HG03280 (cell line): ENCODE measurements around the gene MEAF6.
"Not testable (repeated sequence)": the region's sequence is repeated elsewhere in the genome, so short reads cannot be mapped to it uniquely, and the experiment has no call there.

Source experiments
- ATAC-seq: cut with Tn5 transposase; IDR thresholded peaks from one replicate; pipeline ENCODE4 v1.9.1; 2021; ENCODE audit warnings: mild to moderate bottlenecking, moderate library complexity; ENCODE audit not compliant: unreplicated experiment

The MEAF6 gene

DNA sequence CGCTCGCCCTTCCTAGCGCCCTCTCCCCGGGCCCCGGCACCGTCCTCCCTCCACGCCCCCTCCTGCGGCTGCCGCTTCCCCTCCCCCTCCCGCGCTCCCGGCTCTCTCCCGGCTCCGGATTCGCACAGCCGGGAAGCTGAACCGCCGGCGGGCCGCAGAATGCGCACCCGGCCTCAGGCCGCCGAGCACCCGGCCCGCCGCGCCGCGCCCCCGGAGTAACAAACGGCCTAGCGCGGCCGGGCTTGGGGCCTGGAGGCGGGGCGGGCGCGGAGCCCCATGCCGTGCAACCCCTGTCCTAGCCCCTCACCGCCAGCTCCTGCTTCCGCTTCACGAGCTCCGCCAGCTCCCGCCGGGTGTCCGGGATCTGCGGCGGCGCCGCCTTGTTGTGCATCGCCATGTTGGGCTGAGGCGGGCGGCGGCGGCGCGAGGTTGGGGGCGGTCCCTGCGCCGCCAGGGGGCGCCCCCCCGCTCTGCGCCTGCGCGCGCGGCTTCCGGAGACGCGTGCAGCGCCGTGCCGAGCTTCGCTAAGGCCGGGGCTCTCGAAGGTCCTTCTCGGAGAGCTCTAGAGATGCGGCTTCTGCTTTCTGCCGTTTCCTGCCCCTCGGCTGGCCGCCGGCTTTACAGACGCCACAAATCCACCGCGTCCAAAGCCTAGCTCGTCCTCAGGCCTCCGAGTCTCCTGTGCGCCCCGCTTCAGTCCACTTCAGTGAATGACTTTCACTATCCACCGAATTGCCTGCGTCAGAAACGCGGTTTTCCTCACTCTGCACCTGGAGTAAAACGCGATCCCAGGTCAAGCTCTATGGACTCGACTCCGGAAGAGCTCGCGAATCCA, at the start of gene MEAF6:
Gene MEAF6 (minus strand): TSS at position 417 of the 835 bp plus-strand sequence. CDS start 20 bp downstream, at position 397.
- peak; percentile 91 for ATAC-seq

DNA sequence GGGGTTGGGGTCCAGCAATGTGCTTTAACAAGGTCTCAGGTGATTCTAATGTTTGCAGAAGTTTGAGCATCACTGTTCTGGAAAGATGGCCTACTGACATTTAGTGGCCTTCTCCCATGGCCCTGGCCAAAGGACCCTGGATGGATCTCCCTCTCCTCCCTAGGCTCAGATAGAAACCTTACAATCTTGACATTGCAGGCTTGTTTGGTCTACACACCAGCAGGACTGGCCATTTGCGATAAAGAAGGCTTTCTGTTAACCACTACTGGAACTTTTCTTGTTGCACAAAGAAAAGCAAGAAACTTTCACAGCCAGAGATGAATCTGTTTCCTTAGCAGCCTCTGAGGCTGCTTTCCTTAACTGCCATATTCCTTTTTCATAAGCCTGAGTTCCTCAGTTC, 48.4 kb upstream of the MEAF6 start:
- no peak for ATAC-seq

DNA sequence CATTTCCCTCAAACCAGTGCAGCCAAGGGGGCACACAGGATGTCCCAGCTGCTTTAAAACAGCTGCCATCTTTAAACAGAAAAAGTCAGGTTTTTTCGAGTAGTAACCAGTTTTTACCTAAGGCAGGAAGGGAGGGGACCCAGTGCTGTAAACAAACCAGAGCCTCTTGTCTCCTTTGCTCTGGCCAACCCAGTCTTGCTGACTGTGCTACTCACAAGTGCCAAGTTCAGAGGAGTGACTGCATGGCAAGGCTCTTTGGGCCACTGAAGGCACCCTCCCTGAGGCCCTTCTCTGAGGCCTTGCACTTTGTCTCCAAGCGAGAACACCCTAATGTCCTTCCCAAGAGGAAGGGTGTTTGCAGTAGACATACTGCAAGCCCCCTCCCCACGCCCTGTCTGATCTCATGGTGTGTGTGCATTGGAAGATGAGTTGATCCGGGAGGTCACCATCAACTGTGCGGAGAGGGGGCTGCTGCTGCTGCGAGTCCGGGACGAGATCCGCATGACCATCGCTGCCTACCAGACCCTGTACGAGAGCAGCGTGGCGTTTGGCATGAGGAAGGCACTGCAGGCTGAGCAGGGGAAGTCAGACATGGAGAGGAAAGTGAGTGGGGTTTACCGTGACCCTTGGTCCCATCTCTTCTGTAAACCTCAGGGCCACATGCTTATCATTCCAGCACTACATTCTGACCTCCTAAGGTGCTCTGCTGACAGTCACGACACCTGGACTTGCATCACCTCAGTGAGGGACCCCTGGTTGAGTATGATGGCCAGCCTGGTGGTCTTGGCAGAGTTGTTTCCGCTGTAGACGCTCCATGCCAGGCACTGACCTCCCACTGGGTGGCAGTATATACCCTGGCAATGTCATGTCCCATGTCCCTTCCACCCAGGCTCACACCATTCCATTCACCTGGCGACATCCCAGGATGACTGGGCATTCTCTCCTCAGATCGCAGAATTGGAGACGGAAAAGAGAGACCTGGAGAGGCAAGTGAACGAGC, 46.9 kb upstream of the MEAF6 start:
- no peak for ATAC-seq

DNA sequence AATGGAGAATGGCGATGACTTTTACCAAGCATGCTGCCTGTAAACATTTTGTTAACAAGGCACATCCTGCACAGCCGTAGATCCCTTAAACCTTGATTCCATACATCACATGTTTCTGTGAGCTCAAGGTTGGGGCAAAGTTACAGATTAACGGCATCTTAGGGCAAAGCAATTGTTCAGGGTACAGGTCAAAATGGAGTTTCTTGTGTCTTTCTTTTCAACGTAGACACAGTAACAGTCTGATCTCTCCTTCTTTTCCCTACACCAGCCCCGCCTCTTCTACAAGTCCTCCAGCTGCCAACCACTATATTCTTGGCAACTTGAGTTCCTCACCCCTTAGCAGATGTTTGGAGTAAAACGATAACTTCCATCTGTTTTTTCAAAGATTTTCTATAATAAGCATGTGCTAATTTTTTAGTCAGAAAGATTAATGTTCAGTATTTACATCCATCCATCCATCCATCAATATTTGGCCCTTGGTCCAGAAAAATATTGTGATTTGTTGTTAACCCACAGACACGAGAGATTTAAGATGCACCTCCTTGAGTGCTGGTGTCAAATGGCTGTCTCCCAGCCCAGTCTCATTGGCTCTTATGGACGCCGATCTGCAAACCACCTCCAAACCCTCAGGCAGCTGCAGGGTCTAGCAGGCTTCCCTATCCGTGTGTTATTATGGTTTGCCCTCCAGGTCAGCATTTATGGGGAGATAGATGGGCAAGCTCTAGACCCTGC, 46.0 kb upstream of the MEAF6 start:
- ATAC-seq: no peak

DNA sequence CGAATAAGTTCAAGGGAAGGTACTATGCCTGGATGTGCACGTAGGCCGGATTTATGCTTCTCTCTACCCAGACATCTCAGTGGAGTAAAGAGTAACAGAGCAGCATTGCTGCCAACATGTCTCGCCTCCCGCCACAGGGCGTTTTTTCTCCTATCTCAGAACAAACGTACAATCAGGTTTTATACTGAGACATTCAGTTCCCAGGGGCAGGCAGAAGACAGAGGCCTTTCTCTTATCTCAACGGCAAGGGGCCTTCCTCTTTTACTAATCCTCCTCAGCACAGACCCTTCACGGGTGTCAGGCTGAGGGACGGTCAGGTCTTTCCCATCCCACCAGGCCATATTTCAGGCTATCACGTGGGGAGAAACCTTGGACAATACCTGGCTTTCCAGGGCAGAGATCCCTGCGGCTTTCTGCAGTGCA, 45.4 kb upstream of the MEAF6 start:
- ATAC-seq: not testable (repeated sequence)

DNA sequence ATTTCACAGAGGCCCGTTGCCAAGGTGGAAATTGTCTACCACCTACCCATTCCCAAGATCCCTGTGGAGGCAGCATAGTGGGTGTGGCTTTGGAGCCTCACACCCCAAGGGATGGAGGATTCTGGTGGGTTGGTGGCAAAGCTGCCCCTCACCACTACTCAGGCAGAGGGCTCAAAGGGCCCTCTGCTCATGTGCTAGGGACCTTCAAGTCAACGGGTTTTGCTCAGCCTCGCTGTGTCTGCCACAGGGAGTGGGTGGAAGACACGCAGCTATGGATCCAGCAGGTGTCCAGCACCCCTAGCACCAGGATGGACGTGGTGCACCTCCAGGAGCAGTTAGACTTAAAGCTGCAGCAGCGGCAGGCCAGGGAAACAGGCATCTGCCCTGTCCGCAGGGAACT, 44.5 kb upstream of the MEAF6 start:
- no peak for ATAC-seq

DNA sequence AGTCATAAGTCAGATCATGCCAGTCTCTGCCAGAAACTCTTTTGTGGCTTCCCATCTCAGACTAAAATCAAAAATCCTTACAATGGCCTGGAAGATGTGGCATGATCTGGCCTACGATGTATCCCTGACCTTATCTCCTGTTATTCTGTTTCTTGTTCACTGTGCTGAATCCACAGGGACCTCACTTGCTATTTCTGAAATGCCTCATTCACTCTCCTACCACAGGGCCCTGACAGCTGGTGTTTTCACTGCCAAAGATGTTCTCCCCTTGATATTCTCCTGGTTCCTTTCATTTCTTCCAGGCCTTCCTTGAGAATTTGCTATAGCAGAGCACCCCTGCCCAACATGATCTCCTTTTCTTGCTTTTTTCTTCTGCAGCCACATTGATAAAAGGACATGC, 43.8 kb upstream of the MEAF6 start:
- no peak for ATAC-seq

DNA sequence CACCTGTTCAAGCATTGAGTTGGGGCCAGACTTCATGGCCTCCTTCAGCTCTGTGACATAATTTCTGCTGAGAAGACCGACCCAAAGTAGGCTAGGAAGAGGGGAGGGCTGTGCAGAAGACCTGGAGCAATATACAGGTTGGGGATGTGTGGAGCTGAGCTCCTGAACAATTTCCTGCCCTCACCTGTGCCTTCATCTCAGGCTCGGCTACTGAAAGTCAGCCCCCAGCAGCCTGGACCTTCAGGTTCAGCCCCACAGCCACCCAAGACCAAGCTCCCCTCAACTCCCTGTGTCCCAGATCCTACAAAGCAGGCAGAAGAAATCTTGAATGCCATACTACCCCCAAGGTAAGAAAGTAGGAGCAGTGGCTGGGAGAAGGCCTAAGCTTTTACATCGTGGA, 42.8 kb upstream of the MEAF6 start:
- no peak for ATAC-seq

DNA sequence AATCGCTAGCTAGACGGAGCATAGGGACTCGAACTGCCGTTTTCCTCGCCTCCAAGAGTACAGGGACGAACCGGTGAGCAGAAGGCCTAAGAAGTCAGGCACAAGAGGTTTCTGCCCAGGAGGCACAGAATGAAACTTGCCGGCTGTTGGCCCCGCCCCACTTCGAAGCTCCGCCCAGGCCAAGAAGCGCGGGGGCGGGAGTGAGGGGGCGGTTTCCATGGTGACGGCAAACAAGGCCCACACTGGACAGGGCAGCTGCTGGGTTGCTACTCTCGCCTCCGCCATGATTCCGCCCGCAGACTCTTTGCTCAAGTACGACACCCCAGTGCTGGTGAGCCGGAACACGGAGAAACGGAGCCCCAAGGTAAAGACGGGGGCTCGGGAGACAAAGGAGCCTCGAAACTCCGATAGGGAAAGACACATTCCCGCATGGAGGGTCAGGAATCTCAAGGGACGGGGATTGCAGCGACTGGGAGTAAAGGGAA, 42.2 kb upstream of the MEAF6 start, which contains the start of gene DNALI1:
Gene DNALI1 (plus strand): TSS at position 229 of the 485 bp plus-strand sequence. CDS start 55 bp downstream, at position 284.
- ATAC-seq: no peak

DNA sequence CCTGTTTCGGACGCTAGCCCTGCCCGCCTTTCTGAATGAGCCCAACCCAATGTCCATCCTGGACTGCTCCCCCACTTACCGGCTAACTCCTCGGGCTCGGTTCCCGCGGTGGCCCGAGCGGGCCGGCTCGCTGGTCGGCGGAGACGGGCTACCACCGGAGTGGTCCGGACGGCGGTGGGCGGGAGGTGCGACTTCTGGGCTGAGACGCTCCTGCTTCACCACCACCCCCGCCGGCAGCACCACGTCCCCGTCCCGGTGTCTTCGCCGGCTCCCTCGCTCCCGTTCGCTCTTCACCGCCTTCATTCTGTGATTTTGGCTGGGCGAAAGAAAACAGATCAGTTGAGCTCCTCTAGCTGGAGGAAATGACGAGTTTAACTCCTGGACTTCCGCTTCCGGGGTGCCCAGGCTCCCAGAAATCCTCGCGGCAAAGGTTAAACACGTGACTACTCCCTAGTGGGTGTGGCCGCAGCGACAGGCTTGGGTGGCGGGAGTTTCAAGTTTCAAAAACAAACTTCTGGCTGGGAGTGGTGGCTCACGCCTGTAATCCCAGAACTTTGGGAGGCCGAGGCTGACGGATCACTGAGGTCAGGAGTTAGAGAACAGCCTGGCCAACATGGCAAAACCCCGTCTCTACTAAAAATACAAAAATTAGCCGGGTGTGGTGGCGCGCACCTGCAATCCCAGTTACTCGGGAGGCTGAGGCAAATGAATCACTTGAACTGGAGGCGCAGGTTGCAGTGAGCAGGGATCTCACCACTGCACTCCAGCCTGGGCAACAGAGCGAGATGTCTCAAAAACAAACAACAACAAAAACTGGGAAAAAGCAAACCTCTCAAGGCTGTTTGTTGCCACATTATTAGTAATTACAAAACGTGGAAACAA, 39.6 kb upstream of the MEAF6 start, which contains the start of gene SNIP1:
Gene SNIP1 (minus strand): TSS at position 367 of the 882 bp plus-strand sequence. CDS start 64 bp downstream, at position 303.
- peak; percentile 91 for ATAC-seq

DNA sequence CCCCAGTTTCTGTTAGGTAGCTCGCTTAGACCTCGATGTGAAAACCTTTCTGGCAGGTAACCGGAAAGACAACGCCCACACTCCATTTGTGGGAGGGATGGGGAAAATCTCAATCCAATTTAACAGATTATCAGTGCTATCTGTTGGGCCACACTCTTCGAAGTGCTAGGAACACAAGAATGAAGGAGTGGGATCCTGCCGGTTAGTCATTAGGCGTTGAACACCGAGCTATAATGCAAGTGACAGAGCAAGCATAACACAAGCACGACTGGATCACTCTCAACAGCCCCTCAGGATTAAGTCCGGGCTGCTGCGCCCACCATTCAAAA, 39.0 kb upstream of the MEAF6 start:
- ATAC-seq: no peak

DNA sequence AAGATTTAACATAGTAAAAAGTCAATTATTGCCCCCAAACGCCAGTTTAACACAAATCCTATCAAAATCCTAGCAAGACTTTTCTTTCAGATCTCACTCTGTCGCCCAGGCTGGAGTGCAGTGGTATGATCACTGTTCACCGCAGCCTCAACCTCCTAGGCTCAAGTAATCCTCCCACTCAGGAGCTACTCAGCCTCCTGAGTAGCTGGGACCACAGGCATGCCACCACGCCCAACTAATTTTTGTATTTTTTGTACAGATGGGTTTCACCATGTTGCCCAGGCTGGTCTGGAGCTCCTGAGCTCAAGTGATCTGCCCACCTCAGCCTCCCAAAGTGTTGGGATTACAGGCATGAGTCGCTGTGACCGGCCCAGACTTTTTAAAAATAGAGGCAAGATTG, 34.8 kb upstream of the MEAF6 start:
- no peak for ATAC-seq

DNA sequence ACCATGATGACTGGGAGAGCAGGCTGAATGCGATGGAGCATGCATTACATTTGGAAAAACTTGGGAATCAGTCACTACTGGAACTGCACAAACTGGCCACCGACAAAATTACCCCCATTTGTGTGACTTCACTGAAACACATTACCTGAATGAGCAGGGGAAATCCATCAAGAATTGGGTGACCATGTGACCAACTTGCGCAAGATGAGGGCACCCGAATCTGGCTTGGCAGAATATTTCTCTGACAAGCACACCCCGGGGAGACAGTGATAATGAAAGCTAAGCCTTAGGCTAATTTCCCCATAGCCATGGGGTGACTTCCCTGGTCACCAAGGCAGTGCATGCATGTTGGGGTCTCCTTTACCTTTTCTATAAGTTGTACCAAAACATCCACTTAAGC, 30.5 kb upstream of the MEAF6 start:
- no peak for ATAC-seq

DNA sequence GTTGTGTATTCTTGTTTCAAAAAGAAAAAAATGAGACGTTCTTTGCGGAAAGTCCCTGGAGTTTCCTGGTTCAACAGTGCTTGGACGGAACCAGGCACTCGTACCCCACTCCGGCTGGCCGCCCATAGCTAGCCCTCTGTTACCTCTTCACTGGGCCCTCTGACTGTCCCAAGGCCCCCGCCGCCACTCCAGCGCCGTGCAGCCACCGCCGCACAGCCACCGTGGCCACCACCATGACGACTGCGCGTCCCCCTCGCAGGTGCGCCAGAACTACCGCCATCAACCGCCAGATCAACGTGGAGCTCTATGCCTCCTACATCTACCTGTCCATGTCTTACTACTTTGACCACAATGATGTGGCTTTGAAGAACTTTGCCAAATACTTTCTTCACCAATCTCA, 30.0 kb upstream of the MEAF6 start:
- no peak for ATAC-seq

DNA sequence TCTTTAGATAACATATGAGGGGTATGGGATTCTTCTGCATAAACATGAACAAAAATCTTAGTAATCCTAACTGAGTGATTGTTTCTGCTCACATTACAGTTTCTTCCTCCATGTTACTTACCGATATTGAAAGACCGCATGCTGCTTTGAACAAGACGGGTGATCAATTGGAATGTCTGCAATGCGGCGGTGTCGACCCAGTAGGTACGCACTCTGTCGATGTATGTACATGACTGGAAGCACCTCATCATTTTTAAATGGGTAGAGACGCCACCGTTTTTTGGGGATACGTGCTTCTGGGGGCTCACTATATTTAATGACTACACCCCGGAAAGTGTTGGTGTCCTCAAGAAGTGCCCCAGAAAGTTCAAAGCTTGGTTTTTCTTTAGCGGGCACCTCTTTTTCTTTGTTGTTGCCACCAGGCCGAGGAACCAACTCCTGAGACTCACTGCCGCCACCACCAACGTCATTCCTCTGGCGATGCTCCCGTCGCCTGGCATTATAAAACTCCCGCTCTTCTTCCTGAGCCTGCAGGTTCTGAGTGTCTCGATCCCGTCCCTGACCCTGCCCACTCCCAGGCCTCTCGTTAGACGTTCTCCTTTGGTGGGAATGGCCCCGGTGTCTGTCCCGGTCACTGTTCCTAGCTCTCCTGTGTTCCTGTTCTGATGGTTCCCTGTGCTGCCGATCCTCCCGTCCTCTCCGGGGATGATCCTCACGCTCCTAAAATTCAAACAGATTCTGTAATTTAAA, 25.6 kb upstream of the MEAF6 start:
- ATAC-seq: no peak

DNA sequence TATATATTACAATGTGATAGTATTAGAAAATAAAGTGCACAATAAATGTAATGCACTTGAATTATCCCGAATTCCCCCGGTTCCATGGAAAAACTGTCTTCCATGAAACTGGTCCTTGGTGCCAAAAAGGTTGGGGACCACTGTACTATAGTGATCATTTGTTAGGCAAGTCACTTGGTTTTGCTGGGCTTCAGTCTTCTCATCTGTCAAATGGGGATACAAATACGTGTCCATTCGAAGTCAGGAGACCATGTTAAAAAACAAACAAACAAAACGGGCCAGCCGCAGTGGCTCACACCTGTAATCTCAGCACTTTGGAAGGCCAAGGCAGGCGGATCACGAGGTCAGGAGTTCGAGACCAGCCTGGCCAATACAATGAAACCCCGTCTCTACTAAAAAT, 24.6 kb upstream of the MEAF6 start:
- ATAC-seq: not testable (repeated sequence)

DNA sequence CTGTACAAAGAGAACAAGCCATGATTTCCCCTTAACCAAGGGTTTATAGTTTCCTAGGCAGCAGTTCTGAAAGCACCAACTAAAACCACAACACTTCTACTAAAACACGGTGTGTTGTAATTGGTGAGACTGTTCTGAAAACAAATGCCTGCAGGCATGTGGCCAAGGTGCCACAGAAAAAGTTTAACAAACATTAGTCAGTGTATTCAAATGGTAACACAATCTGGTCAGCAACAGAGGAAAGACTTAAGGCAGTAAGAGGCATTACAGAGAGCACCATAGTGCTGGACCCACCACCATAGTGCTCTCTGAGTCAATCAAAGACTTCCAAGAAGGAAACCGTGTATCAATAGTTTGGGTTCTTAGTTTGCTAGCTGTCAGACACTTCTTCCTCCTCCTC, 22.8 kb upstream of the MEAF6 start:
- no peak for ATAC-seq

DNA sequence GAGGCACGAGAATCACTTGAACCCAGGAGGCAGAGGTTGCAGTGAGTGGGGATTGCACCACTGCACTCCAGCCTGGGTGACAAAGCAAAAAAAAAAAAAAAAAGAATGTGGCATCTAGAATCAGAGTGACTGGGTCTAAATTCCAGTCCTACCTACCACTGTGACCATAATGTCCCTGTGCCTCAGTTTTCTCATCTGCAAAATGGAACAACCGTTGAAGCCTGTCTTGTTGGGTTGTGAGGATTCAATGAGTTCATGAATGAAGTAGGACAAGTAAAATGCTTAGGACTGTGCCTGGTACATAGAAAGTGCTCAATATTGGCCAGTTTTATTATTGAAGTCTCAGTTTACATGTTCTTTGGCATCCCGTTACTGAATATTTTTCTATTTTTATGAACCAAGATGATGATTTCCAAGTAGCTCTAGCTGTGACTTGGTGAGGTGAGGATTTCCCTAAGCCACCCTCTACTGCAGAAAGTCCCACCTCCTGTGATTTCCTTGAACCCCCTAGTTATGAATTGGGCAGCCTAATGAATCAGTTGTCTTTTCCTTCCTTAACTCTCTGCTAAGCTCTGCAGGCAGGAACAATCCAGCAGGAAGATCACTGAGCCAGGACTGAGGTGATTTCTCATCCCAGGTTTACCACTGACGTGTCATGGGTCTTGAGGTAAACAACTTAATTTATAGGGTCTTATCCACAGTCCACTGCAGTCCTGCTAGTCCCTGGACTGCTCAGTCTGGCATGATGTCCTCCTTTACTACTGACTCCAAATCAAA, 18.9 kb upstream of the MEAF6 start:
- no peak for ATAC-seq
